Measurements from ENCODE around the gene PML. TPM values are rescaled to one million over a fixed set of nuclear protein-coding genes. Genes with fewer than 3 reads are reported as not detected.

Gene PML
- polyA plus RNA-seq, 3 donors = 13.1 to 40.7 (median 20.6) TPM

DNA sequence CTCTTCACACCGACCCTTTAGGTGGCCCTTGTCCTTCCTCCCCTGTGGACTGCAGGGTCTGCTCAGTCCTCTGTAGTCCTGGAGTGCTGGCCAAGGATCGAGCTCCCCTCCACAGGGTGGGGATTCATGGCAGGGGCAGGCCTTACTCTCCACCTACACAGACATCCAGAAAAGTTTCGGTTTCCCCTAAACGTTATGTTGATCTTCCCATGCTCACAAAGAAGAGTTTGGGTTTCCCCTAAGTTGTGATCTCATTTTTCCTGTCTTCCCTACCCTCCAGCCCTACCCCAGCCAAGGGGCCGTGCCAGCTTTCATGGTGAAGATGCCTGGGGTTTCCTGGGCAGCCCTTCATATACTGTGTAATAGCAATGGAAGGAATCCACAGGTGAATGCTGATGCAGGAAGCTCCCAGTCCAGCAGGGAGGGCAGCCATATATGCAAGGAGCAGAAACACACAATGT lies 12.7 kb upstream of the PML start:
- H3K36me3 ChIP-seq (replicated peaks in 1 of 2; ENCODE audit: control insufficient read depth in 1 of 2, insufficient read depth in 2 of 2, low read length in 2 of 2) = no peaks in the 10 kb centered on the region
- H2AFZ ChIP-seq (ENCODE audit: insufficient read depth, low read depth, low read length, poor library complexity, severe bottlenecking) = peak overlapping the region; percentile 72
- no CpG with 5 or more reads among the region's 5 CpGs for WGBS (ENCODE audit: insufficient coverage)

DNA sequence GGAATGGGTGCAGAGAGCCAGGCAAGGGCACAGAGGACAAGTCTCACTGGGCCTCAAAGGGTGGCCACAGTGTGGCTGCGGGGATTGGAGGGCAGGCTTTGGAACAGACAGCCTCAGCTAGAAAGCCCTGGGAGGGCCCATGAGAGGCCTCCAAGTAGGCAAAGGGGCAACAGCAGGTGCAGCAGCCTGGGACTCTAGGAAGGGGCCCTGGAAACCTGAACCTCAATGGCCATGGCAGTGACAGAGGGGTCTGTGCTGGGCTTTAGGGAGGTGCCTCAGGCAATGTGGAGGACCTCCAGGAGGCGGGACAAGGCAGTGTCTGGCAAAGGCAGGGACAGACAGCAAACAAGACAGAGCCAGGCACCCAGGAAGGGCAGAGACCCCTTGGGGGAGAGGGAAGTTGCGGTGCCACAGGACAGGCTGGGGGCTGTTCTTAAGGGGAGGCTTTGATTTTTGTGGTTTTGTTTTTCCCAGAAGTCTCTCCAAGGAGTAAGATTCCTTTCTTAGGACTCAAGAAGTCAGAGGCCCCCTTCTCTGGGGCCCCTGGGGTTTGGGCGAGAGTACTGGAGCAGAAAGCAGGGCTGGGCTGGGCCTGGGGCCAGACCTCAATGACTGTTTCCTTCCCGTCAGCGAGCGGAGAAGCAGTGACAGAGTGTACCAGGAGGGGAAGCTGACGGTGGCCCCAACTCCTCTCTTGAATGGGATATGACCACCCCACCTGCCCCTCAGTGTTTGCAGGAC lies 12.1 kb upstream of the PML start:
- Mint-ChIP-seq H3K4me1 (peaks cover 26% of the 10 kb centered on the region), H3K27me3 (ENCODE audit: low read depth in 3 of 3) (peaks cover 0 to 2% (median 0%) of the 10 kb centered on the region in 3 donors), H3K27ac (peak overlapping the region; percentile 60 to 89 (median 78)), H3K4me3 (peak overlapping the region in 1 of 2 donors; percentile 79), H3K9me3 (no peaks in the 10 kb centered on the region), H3K36me3 (peaks cover 13 to 25% of the 10 kb centered on the region in 2 donors)
- H3K4me2 ChIP-seq (replicated peaks; ENCODE audit: extremely low read depth, low read length, poor library complexity, severe bottlenecking) = peak overlapping the region; percentile 44
- no peaks in the 10 kb centered on the region for H3K9me3 ChIP-seq (replicated peaks in 1 of 2; ENCODE audit: control insufficient read depth in 1 of 2, insufficient read depth in 1 of 2, low read length in 2 of 2)
- TF ChIP-seq, protein P1, sequence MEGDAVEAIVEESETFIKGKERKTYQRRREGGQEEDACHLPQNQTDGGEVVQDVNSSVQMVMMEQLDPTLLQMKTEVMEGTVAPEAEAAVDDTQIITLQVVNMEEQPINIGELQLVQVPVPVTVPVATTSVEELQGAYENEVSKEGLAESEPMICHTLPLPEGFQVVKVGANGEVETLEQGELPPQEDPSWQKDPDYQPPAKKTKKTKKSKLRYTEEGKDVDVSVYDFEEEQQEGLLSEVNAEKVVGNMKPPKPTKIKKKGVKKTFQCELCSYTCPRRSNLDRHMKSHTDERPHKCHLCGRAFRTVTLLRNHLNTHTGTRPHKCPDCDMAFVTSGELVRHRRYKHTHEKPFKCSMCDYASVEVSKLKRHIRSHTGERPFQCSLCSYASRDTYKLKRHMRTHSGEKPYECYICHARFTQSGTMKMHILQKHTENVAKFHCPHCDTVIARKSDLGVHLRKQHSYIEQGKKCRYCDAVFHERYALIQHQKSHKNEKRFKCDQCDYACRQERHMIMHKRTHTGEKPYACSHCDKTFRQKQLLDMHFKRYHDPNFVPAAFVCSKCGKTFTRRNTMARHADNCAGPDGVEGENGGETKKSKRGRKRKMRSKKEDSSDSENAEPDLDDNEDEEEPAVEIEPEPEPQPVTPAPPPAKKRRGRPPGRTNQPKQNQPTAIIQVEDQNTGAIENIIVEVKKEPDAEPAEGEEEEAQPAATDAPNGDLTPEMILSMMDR (IDR thresholded peaks at IDR 0.05) = no peak
- H3K36me3 ChIP-seq (replicated peaks in 1 of 2; ENCODE audit: control insufficient read depth in 1 of 2, insufficient read depth in 2 of 2, low read length in 2 of 2) = peaks cover 0 to 2% of the 10 kb centered on the region in 2 donors
- peak overlapping the region; percentile 41 for H3K9ac ChIP-seq (ENCODE audit: insufficient read depth, low read length, poor library complexity, severe bottlenecking)
- H3K27ac ChIP-seq (ENCODE audit: low read depth in 1 of 2, low read length in 2 of 2) = peak overlapping the region; percentile 40 to 65
- 6% methylated on average over 3 of the region's 8 CpGs for WGBS (ENCODE audit: insufficient coverage)
- no peaks in the 10 kb centered on the region for H3K27me3 ChIP-seq (ENCODE audit: control insufficient read depth in 2 of 2, insufficient read depth in 2 of 2, low read length in 2 of 2)
- no peaks in the 10 kb centered on the region for H4K20me1 ChIP-seq (ENCODE audit: insufficient read depth, low read length)
- peak overlapping the region; percentile 72 for H2AFZ ChIP-seq (ENCODE audit: insufficient read depth, low read depth, low read length, poor library complexity, severe bottlenecking)
- intact Hi-C loops (cut with micrococcal nuclease) = no loop called here
- peak overlapping the region in 1 of 3 experiments; percentile 33 for H3K4me3 ChIP-seq (replicated peaks in 1 of 3; ENCODE audit: low read depth in 2 of 3, low read length in 3 of 3)
- H3K79me2 ChIP-seq (ENCODE audit: insufficient read depth, low read length) = no peaks in the 10 kb centered on the region
- peak; percentile 34 to 51 (median 35) for DNase-seq
- H3K4me1 ChIP-seq (ENCODE audit: control insufficient read depth in 1 of 2, insufficient read depth in 2 of 2, low read length in 2 of 2) = peaks cover 35 to 36% of the 10 kb centered on the region in 2 donors

More for the DNA sequence above, 12.7 kb upstream of the PML start:
- peak overlapping the region in 1 of 2 donors; percentile 26 for H3K4me3 Mint-ChIP-seq
- TF ChIP-seq, protein P1 (IDR thresholded peaks at IDR 0.05) = no peak
- H3K9me3 Mint-ChIP-seq = no peaks in the 10 kb centered on the region
- Histone ChIP-seq H4K20me1 (ENCODE audit: insufficient read depth, low read length) (no peaks in the 10 kb centered on the region), H3K27me3 (ENCODE audit: control insufficient read depth in 2 of 2, insufficient read depth in 2 of 2, low read length in 2 of 2) (no peaks in the 10 kb centered on the region), H3K4me3 (replicated peaks in 1 of 3; ENCODE audit: low read depth in 2 of 3, low read length in 3 of 3) (peak overlapping the region in 1 of 3 experiments; percentile 33), H3K27ac (ENCODE audit: low read depth in 1 of 2, low read length in 2 of 2) (peak overlapping the region; percentile 40 to 65), H3K79me2 (ENCODE audit: insufficient read depth, low read length) (no peaks in the 10 kb centered on the region), H3K4me2 (replicated peaks; ENCODE audit: extremely low read depth, low read length, poor library complexity, severe bottlenecking) (peak overlapping the region; percentile 44), H3K9me3 (replicated peaks in 1 of 2; ENCODE audit: control insufficient read depth in 1 of 2, insufficient read depth in 1 of 2, low read length in 2 of 2) (no peaks in the 10 kb centered on the region), H3K9ac (ENCODE audit: insufficient read depth, low read length, poor library complexity, severe bottlenecking) (peak overlapping the region; percentile 41), H3K4me1 (ENCODE audit: control insufficient read depth in 1 of 2, insufficient read depth in 2 of 2, low read length in 2 of 2) (peaks cover 35 to 36% of the 10 kb centered on the region in 2 donors)
- H3K27me3 Mint-ChIP-seq (ENCODE audit: low read depth in 3 of 3) = peaks cover 0 to 2% (median 0%) of the 10 kb centered on the region in 3 donors
- intact Hi-C loops (cut with micrococcal nuclease) = no loop called here
- peaks cover 10 to 20% of the 10 kb centered on the region in 2 donors for H3K36me3 Mint-ChIP-seq
- H3K4me1 Mint-ChIP-seq = peaks cover 26% of the 10 kb centered on the region
- H3K27ac Mint-ChIP-seq = peak overlapping the region; percentile 4 to 89 (median 65)
- DNase-seq = peak in 1 of 3 donors; percentile 42
